ENCODE results near the gene SLITRK5.

SLITRK5 gene

DNA sequence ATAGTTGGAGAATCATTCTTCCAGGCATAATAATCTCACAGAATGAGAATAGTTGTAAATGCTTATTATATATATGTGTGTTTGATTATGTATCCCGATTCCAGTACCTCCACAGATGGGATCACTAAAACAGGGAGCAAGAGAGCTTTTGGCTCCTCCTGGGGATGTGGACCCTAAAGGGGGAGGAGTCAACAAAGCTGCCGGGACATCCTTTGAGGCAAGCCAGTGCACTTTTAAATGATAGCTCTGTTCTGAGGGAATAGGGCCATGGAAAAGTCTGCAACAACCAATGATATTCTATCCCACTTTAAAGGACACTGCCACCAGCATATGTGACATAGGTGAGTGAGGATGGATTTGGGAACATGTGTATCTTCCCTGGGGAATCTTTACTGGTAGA, 40.8 kb downstream of the SLITRK5 start:
- FAIRE-seq = no peak
